Osteoblast (primary cell): ENCODE data around the gene SIL1. TPM values are rescaled to one million over a fixed set of nuclear protein-coding genes. Genes with fewer than 3 reads are reported as not detected.

Experiments
- DNase-seq: peaks from one replicate; pipeline ENCODE4 v3.0.0; 2011; ENCODE audit warnings: low spot score, mixed read lengths; ENCODE audit not compliant: insufficient read length; ENCODE audit errors: missing footprints
- H2AFZ ChIP-seq: 2 replicates; pipeline ENCODE4 v1.6.0; 2011; ENCODE audit warnings: mild to moderate bottlenecking, low read length
- H3K27ac ChIP-seq: 2 replicates; pipeline ENCODE4 v1.5.1; 2011; ENCODE audit warnings: mild to moderate bottlenecking, low read depth, low read length, moderate library complexity
- H3K27me3 ChIP-seq: 2 replicates; pipeline ENCODE4 v1.6.0; 2012; ENCODE audit warnings: mild to moderate bottlenecking, control low read depth, inconsistent platforms, low read length, moderate library complexity; ENCODE audit not compliant: insufficient read depth
- H3K36me3 ChIP-seq: 2 replicates; pipeline ENCODE4 v1.5.1; 2011; ENCODE audit warnings: mild to moderate bottlenecking, low read length, control low read depth, moderate library complexity; ENCODE audit not compliant: insufficient read depth
- H3K4me1 ChIP-seq: 2 replicates; pipeline ENCODE4 v1.5.1; 2011; ENCODE audit warnings: mild to moderate bottlenecking, low read length, control low read depth, moderate library complexity; ENCODE audit not compliant: insufficient read depth
- H3K4me2 ChIP-seq: 2 replicates; pipeline ENCODE4 v1.6.0; 2011; ENCODE audit warnings: mild to moderate bottlenecking, low read length; ENCODE audit not compliant: insufficient read depth
- H3K4me3 ChIP-seq: fragments of 200-600 bp; sonication (generic); 3 replicates; pipeline ENCODE4 v1.5.1; 2012; ENCODE audit warnings: mild to moderate bottlenecking, low read length, inconsistent platforms; ENCODE audit not compliant: insufficient read depth
- H3K79me2 ChIP-seq: 2 replicates; pipeline ENCODE4 v1.6.0; 2012; ENCODE audit warnings: mild to moderate bottlenecking, low read length, control low read depth, inconsistent platforms; ENCODE audit not compliant: insufficient read depth
- H3K9me3 ChIP-seq: 2 replicates; pipeline ENCODE4 v1.5.1; 2011; ENCODE audit warnings: low read depth, low read length, control low read depth
- H4K20me1 ChIP-seq: 2 replicates; pipeline ENCODE4 v1.6.0; 2012; ENCODE audit warnings: mild to moderate bottlenecking, low read length, control low read depth; ENCODE audit not compliant: insufficient read depth
- total RNA-seq: library from RNA; depleted of rRNA; stranded (reverse); fragments of >200 nt; gene quantifications from 2 replicates; pipeline ENCODE4 v1.2.3, GENCODE V29; 2012
- TF ChIP-seq, protein P1 (sequence below): IDR thresholded peaks from 2 replicates; pipeline ENCODE4 v1.5.1; 2011; ENCODE audit warnings: mild to moderate bottlenecking, low read depth, low read length, moderate library complexity; ENCODE audit errors: extremely low read depth

Gene SIL1
- total RNA-seq, 1 donor, result 65.1 TPM

DNA sequence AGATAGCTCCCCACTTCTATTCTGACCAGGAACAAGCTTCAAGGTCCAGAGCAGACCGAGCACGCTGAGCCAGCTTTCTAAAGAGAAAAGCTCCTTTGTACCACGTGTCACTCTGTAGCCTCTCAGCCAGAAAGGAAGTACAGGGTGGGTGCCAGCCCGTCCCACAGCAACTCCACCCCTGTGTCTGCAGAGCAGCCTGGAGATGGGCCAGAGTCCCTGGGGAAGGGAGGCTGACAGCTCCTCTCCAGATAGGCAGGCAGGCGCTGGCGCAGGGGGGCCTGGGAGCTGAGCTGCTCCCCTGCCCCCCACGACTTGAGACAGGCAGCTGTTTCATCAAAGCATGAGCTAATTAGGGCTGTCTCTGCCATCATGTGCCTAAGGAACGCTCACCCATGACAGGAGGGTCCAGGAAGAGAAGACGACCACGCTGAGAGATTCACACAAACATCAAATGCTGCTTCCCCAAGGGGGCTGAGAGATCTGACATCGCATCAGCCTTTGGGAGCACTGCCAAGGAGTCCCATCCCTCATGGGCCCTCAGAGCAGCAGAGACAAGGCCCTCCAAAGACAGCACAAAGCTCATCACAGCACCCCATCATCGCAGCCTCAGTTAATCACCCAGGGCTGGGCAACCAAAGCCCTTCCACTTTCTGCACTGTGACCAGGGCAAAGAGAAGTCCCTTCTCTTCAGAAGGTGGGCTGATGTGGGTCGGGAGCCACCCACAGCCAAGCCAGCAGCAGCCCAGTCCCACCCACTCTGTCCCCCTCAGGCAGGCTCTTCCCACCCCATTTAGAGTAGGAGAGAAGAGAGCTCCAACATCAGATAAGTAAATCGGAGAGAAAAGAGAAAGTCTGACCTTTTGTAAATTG, 244.5 kb downstream of the SIL1 start:
- peaks cover 11% of the 10 kb centered on the region for H3K4me1 ChIP-seq
- peak overlapping the region; percentile 8 for H3K4me3 ChIP-seq
- no peak overlapping the region for H3K27ac ChIP-seq
- TF ChIP-seq, protein P1, sequence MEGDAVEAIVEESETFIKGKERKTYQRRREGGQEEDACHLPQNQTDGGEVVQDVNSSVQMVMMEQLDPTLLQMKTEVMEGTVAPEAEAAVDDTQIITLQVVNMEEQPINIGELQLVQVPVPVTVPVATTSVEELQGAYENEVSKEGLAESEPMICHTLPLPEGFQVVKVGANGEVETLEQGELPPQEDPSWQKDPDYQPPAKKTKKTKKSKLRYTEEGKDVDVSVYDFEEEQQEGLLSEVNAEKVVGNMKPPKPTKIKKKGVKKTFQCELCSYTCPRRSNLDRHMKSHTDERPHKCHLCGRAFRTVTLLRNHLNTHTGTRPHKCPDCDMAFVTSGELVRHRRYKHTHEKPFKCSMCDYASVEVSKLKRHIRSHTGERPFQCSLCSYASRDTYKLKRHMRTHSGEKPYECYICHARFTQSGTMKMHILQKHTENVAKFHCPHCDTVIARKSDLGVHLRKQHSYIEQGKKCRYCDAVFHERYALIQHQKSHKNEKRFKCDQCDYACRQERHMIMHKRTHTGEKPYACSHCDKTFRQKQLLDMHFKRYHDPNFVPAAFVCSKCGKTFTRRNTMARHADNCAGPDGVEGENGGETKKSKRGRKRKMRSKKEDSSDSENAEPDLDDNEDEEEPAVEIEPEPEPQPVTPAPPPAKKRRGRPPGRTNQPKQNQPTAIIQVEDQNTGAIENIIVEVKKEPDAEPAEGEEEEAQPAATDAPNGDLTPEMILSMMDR, result no peak
- H3K36me3 ChIP-seq, result peaks cover 5% of the 10 kb centered on the region
- H3K79me2 ChIP-seq, result no peaks in the 10 kb centered on the region
- no peaks in the 10 kb centered on the region for H3K27me3 ChIP-seq
- H3K4me2 ChIP-seq, result peak overlapping the region; percentile 48
- H4K20me1 ChIP-seq, result peaks cover 4% of the 10 kb centered on the region
- H3K9me3 ChIP-seq, result no peaks in the 10 kb centered on the region
- peak overlapping the region; percentile 49 for H2AFZ ChIP-seq
- DNase-seq, result peak; percentile 96

DNA sequence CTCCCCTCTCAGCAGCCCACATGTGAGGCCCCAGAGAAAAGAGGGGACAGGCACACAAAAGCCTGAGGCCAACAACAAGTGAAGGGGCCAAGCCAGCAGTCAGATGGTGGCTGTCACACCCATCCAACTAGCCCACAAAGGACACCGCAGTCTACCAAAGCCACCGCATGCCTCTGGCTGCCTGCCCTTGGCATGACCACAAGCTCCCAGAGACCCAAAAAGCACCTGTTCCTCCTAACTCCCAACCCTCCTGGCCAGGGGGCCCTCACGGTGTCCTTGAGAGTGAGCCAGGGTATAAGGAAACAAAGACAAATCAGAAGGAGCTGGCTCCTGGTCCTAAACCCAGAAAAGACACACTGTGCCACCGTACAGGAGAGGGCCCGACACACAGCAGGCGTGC, 245.2 kb downstream of the SIL1 start:
- no peaks in the 10 kb centered on the region for H3K79me2 ChIP-seq
- H3K9me3 ChIP-seq, result no peaks in the 10 kb centered on the region
- TF ChIP-seq, protein P1, result no peak
- peaks cover 4% of the 10 kb centered on the region for H4K20me1 ChIP-seq
- H3K27me3 ChIP-seq, result no peaks in the 10 kb centered on the region
- no peak overlapping the region for H3K4me3 ChIP-seq
- H3K27ac ChIP-seq, result no peak overlapping the region
- peaks cover 11% of the 10 kb centered on the region for H3K4me1 ChIP-seq
- DNase-seq, result no peak
- peak overlapping the region; percentile 49 for H2AFZ ChIP-seq
- peaks cover 5% of the 10 kb centered on the region for H3K36me3 ChIP-seq
- H3K4me2 ChIP-seq, result peak overlapping the region; percentile 48

DNA sequence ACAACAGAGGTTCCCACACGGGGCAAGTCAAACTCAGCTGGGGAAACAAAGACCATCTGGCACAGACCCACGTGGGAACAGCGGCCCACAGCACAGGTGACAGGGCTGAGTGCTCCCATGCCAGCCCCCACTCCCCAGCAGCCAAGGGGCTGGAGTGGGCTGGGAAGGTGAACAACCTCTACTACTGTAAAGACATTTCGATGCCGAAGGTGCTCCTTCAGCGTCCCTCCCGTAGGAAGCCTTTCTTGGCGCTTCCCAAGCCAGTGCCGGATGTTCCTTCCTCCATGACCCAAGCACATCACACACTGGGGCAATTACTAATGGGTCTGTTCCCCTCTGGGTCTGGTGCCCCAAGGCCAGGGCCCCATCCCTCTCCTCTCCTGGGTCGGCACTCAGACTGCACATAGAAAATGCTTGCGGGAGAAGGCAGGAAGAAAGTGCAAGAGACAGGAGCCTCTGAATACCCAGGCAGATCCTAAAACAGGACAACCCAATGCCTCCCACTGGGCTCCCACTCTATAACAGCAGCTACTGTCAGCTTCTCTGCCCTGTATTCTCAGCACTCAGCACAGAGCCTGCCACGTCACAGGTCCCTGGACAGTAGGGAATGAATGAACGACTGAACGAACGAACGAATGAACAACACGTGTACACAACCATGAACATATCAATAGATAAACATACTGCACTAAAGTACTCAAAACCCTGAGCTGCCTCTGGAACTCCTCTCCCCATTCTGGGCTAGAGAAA, 246.0 kb downstream of the SIL1 start:
- H4K20me1 ChIP-seq, result peaks cover 4% of the 10 kb centered on the region
- H3K36me3 ChIP-seq, result peaks cover 6% of the 10 kb centered on the region
- no peak for DNase-seq
- peaks cover 11% of the 10 kb centered on the region for H3K4me1 ChIP-seq
- H3K79me2 ChIP-seq, result no peaks in the 10 kb centered on the region
- H3K9me3 ChIP-seq, result no peaks in the 10 kb centered on the region
- TF ChIP-seq, protein P1, result no peak
- H3K4me2 ChIP-seq, result no peak overlapping the region
- no peak overlapping the region for H3K27ac ChIP-seq
- H3K4me3 ChIP-seq, result no peak overlapping the region
- H3K27me3 ChIP-seq, result no peaks in the 10 kb centered on the region
- no peak overlapping the region for H2AFZ ChIP-seq
